GM12878 (cell line): ENCODE measurements around the gene AGK. TPM values are rescaled to one million over a fixed set of nuclear protein-coding genes. Genes with fewer than 3 reads are reported as not detected.

Experiments used
- ATAC-seq: fragments of 200-7000 bp; cut with Tn5 transposase; 3 replicates; pipeline ENCODE4 v1.9.1; 2020; ENCODE audit warnings: mild to moderate bottlenecking, moderate library complexity
- BruUV-seq: library from RNA; stranded (reverse); fragments of 400-500 nt; replicated peaks from 2 replicates; lab custom pipeline; 2021; lab: Mats Ljungman, UMichigan
- CTCF ChIA-PET: fragments of 300-600 bp; sonication (Branson Sonifier 250); formaldehyde crosslinking; extraction: SDS; loops from one replicate; lab custom pipeline; 2021; ENCODE audit warnings: inconsistent platforms; lab: Yijun Ruan, JAX
- POLR2A ChIA-PET: fragments of 350-600 bp; formaldehyde crosslinking; extraction: SDS; loops from one replicate; lab custom pipeline; 2021; ENCODE audit warnings: inconsistent platforms; lab: Charles Lee
- RAD21 ChIA-PET: fragments of 300-600 bp; sonication (Branson Sonifier 250); formaldehyde crosslinking; loops from one replicate; lab custom pipeline; 2023; ENCODE audit warnings: antibody characterized with exemption; ENCODE audit not compliant: unreplicated experiment; lab: Charles Lee
- SMC1A ChIA-PET: fragments of 300-600 bp; sonication (Branson Sonifier 250); formaldehyde crosslinking; loops from one replicate; lab custom pipeline; 2023; ENCODE audit not compliant: unreplicated experiment, uncharacterized antibody; lab: Charles Lee
- DNase-seq: peaks from one replicate; pipeline ENCODE4 v3.0.0-alpha.2; 2011; ENCODE audit warnings: low read depth, low spot score
- FAIRE-seq: peaks from 3 replicates; lab custom pipeline; 2011; peaks lifted over from hg19 to GRCh38; lab: Jason Lieb, UNC
- H2AFZ ChIP-seq: 2 replicates; pipeline ENCODE4 v1.6.0; 2011; ENCODE audit warnings: low read depth, low read length, control low read depth; ENCODE audit not compliant: control insufficient read depth
- H3K27ac ChIP-seq: 2 replicates; pipeline ENCODE4 v1.5.1; 2011; ENCODE audit warnings: control low read depth; ENCODE audit not compliant: control insufficient read depth, insufficient read depth
- H3K27me3 ChIP-seq, 2 experiments: replicated peaks in 1 of 2; 2 replicates each; pipeline versions ENCODE4 v1.6.0 to v1.6.1; 2011; ENCODE audit warnings: low read length in 1 of 2; ENCODE audit not compliant: control insufficient read depth in 2 of 2, insufficient read depth in 2 of 2
- H3K36me3 ChIP-seq, 2 experiments: 2 replicates each; pipeline ENCODE4 v1.5.1; 2011; ENCODE audit warnings: low read length in 1 of 2; ENCODE audit not compliant: control insufficient read depth in 2 of 2, insufficient read depth in 2 of 2
- H3K4me1 ChIP-seq: 2 replicates; pipeline ENCODE4 v1.6.1; 2011; ENCODE audit warnings: mild to moderate bottlenecking, low read length, moderate library complexity, mixed read lengths; ENCODE audit not compliant: control insufficient read depth, insufficient read depth
- H3K4me2 ChIP-seq: 2 replicates; pipeline ENCODE4 v1.6.0; 2011; ENCODE audit warnings: control low read depth; ENCODE audit not compliant: control insufficient read depth, insufficient read depth
- H3K4me3 ChIP-seq: fragments of 200-600 bp; sonication (generic); 2 replicates; pipeline ENCODE4 v1.5.1; 2016
- H3K79me2 ChIP-seq: 2 replicates; pipeline ENCODE4 v1.6.0; 2011; ENCODE audit warnings: low read length; ENCODE audit not compliant: control insufficient read depth, insufficient read depth
- H3K9ac ChIP-seq: 2 replicates; pipeline ENCODE4 v1.8.0; 2011; ENCODE audit warnings: low read length, control low read depth, mixed read lengths; ENCODE audit not compliant: control insufficient read depth, insufficient read depth
- H3K9me3 ChIP-seq: replicated peaks from 3 replicates; pipeline ENCODE4 v1.5.1; 2011; ENCODE audit warnings: mild to moderate bottlenecking, low read length; ENCODE audit not compliant: control insufficient read depth, insufficient read depth
- H4K20me1 ChIP-seq: 2 replicates; pipeline ENCODE4 v1.6.0; 2011; ENCODE audit not compliant: control insufficient read depth, insufficient read depth
- BACH1 ChIP-seq: fragments of 450-650 bp; IDR thresholded peaks from 2 replicates; pipeline ENCODE4 v1.6.1; 2017; ENCODE audit warnings: mild to moderate bottlenecking, borderline replicate concordance
- BHLHE40 ChIP-seq, 2 experiments: fragments of 450-650 bp in 1 of 2; IDR thresholded peaks; 2 replicates each; pipeline ENCODE4 v1.6.1; 2011 to 2017; ENCODE audit warnings: low read depth in 2 of 2, borderline replicate concordance in 1 of 2, improper control_type of control experiment in 1 of 2, low read length in 1 of 2, mild to moderate bottlenecking in 1 of 2
- GABPA ChIP-seq: IDR thresholded peaks from 2 replicates; pipeline ENCODE4 v1.6.1; 2014; ENCODE audit warnings: antibody characterized with exemption, low read depth, mild to moderate bottlenecking, inconsistent platforms
- MEF2A ChIP-seq: IDR thresholded peaks from 2 replicates; pipeline ENCODE4 v1.6.1; 2011; ENCODE audit warnings: low read depth, mild to moderate bottlenecking, low read length, moderate library complexity; ENCODE audit not compliant: insufficient read depth
- RAD51 ChIP-seq: fragments of 450-650 bp; IDR thresholded peaks from 2 replicates; pipeline ENCODE4 v1.6.1; 2016; ENCODE audit warnings: moderate library complexity, mild to moderate bottlenecking, inconsistent platforms
- RB1 ChIP-seq: fragments of 450-650 bp; formaldehyde crosslinking; IDR thresholded peaks from 2 replicates; pipeline ENCODE4 v1.6.1; 2017; ENCODE audit warnings: mild to moderate bottlenecking, borderline replicate concordance
- SMC3 ChIP-seq: IDR thresholded peaks from 2 replicates; pipeline ENCODE4 v1.6.1; 2011; ENCODE audit warnings: low read length, improper control_type of control experiment, borderline replicate concordance
- SPI1 ChIP-seq: IDR thresholded peaks from 2 replicates; pipeline ENCODE4 v1.6.1; 2011; ENCODE audit warnings: low read depth, mild to moderate bottlenecking, low read length, moderate library complexity, borderline replicate concordance; ENCODE audit not compliant: insufficient read depth
- ZNF24 ChIP-seq: fragments of 450-650 bp; IDR thresholded peaks from 2 replicates; pipeline ENCODE4 v1.6.1; 2017; ENCODE audit warnings: antibody characterized with exemption, mild to moderate bottlenecking
- ZNF622 ChIP-seq: fragments of 450-650 bp; IDR thresholded peaks from 2 replicates; pipeline ENCODE4 v1.6.1; 2017; ENCODE audit warnings: mild to moderate bottlenecking, inconsistent platforms
- WGBS: methylation state at CpG from one replicate; pipeline ENCODE4 v1.1.6; 2016; ENCODE audit warnings: low lambda C conversion rate; ENCODE audit not compliant: insufficient replicate concordance, insufficient coverage; ENCODE audit errors: missing lambda C conversion rate; 5-methylcytosine and 5-hydroxymethylcytosine counted together
- in situ Hi-C: fragments of 300-500 bp; cut with MboI; formaldehyde crosslinking; loops from 9 replicates; pipeline ENCODE4 v1.14.3; 2018; ENCODE audit warnings: mixed read lengths
- intact Hi-C: fragments of 100-400 bp; cut with micrococcal nuclease; formaldehyde crosslinking; loops from one replicate; pipeline ENCODE4 v1.14.2; 2022; ENCODE audit not compliant: unreplicated experiment
- polyA plus RNA-seq, 11 experiments: library from polyadenylated mRNA; depleted of rRNA in 4 of 11; unstranded in 6 of 11; stranded (reverse) in 5 of 11; fragments of >200 nt; fragmentation: Nextera tagmentation in 4 of 11; fragmentation: Illumina TruSeq in 1 of 11; extraction: Ambion mirVana in 4 of 11; extraction: Trizol in 1 of 11; gene quantifications; 1 replicate in 1 of 11; 2 replicates in 10 of 11; pipeline versions ENCODE4 v1.2.1 to v1.2.3, GENCODE V29; 2011 to 2016; ENCODE audit warnings: inconsistent platforms in 2 of 11, missing spikeins in 2 of 11, low read depth in 1 of 11
- total RNA-seq, 4 experiments: library from RNA; depleted of rRNA in 3 of 4; stranded (reverse); fragments of >200 nt in 3 of 4; fragmentation: Illumina TruSeq in 1 of 4; extraction: Trizol in 1 of 4; gene quantifications; 2 replicates each; pipeline versions ENCODE4 v1.2.1 to v1.2.3, GENCODE V29; 2013 to 2021
- TF ChIP-seq, protein P1 (sequence below): fragments of 450-650 bp; IDR thresholded peaks from 2 replicates; pipeline ENCODE4 v1.6.1; 2017; ENCODE audit warnings: mild to moderate bottlenecking, low read depth, inconsistent platforms; ENCODE audit not compliant: poor library complexity, severe bottlenecking
- TF ChIP-seq, protein P2 (sequence below): fragments of 450-650 bp; IDR thresholded peaks from 2 replicates; pipeline ENCODE4 v1.6.1; 2017; ENCODE audit warnings: mild to moderate bottlenecking
- TF ChIP-seq, protein P3 (sequence below): IDR thresholded peaks from 2 replicates; pipeline ENCODE4 v1.6.1; 2012; ENCODE audit warnings: low read depth, low read length, improper control_type of control experiment

AGK gene
- total and polyA plus RNA-seq, 10 of the 15 experiments (the other 5 are each of a cell fraction or from before 2014, with no cell fraction given): 32.5 to 85.6 (median 47.8) TPM

DNA sequence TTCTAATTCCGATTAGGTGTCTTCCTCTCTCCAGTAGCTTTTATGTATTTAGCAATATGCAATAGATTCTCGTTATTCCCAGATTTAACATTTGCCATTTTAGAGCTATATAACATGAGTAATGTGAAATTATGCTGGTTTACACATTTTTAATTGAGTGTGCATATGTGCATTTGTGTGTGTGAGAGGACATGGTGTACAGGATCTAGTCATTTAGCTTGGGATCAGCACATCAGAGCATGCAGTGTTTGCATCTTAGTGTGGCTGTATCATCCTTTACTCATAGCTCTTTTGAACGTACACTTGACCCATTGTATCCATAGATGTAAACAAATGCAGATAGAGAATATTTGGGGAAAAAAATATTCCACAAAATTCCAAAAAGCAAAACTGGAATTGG is 84.8 kb downstream of the AGK start:
- no peak overlapping the region for H2AFZ ChIP-seq
- ChIA-PET SMC1A (interaction anchor here (1.1 to 2.2 kb wide), 2 partner anchors 9 to 13 kb away, joined by 4 to 13 read pairs; no protein-coding TSS in a partner anchor), POLR2A (no interaction called here), CTCF (interaction anchor here (1.5 to 2.5 kb wide), 2 partner anchors 13 to 18 kb away, joined by 6 to 12 read pairs; no protein-coding TSS in a partner anchor), RAD21 (no interaction called here)
- BruUV-seq: no TSS peak
- no peak for DNase-seq
- no peak overlapping the region for H3K4me2 ChIP-seq
- H4K20me1 ChIP-seq: no peaks in the 10 kb centered on the region
- no peak overlapping the region for H3K4me3 ChIP-seq
- H3K9me3 ChIP-seq: no peaks in the 10 kb centered on the region
- no peak overlapping the region for H3K27ac ChIP-seq
- no peaks in the 10 kb centered on the region for H3K79me2 ChIP-seq
- H3K4me1 ChIP-seq: no peaks in the 10 kb centered on the region
- WGBS: 95% methylated on average over 3 of the region's 3 CpGs
- peaks cover 1 to 3% of the 10 kb centered on the region in 2 experiments; a peak in 3 of 4 replicates for H3K36me3 ChIP-seq
- intact Hi-C loops (no loop called here), in situ Hi-C loops (no loop called here)
- H3K9ac ChIP-seq: no peak overlapping the region
- TF ChIP-seq RAD51 (no peak), RB1 (no peak), BHLHE40 (IDR thresholded peaks at IDR 0.05; ENCODE audit: borderline replicate concordance in 1 of 2, low read depth in 2 of 2, low read length in 1 of 2) (no peak), ZNF622 (no peak), MEF2A (no peak), SMC3 (no peak), SPI1 (no peak), ZNF24 (no peak), GABPA (no peak), BACH1 (no peak)
- TF ChIP-seq, protein P1, sequence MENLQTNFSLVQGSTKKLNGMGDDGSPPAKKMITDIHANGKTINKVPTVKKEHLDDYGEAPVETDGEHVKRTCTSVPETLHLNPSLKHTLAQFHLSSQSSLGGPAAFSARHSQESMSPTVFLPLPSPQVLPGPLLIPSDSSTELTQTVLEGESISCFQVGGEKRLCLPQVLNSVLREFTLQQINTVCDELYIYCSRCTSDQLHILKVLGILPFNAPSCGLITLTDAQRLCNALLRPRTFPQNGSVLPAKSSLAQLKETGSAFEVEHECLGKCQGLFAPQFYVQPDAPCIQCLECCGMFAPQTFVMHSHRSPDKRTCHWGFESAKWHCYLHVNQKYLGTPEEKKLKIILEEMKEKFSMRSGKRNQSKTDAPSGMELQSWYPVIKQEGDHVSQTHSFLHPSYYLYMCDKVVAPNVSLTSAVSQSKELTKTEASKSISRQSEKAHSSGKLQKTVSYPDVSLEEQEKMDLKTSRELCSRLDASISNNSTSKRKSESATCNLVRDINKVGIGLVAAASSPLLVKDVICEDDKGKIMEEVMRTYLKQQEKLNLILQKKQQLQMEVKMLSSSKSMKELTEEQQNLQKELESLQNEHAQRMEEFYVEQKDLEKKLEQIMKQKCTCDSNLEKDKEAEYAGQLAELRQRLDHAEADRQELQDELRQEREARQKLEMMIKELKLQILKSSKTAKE: no peak
- TF ChIP-seq, protein P2, sequence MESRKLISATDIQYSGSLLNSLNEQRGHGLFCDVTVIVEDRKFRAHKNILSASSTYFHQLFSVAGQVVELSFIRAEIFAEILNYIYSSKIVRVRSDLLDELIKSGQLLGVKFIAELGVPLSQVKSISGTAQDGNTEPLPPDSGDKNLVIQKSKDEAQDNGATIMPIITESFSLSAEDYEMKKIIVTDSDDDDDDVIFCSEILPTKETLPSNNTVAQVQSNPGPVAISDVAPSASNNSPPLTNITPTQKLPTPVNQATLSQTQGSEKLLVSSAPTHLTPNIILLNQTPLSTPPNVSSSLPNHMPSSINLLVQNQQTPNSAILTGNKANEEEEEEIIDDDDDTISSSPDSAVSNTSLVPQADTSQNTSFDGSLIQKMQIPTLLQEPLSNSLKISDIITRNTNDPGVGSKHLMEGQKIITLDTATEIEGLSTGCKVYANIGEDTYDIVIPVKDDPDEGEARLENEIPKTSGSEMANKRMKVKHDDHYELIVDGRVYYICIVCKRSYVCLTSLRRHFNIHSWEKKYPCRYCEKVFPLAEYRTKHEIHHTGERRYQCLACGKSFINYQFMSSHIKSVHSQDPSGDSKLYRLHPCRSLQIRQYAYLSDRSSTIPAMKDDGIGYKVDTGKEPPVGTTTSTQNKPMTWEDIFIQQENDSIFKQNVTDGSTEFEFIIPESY: no peak
- TF ChIP-seq, protein P3, sequence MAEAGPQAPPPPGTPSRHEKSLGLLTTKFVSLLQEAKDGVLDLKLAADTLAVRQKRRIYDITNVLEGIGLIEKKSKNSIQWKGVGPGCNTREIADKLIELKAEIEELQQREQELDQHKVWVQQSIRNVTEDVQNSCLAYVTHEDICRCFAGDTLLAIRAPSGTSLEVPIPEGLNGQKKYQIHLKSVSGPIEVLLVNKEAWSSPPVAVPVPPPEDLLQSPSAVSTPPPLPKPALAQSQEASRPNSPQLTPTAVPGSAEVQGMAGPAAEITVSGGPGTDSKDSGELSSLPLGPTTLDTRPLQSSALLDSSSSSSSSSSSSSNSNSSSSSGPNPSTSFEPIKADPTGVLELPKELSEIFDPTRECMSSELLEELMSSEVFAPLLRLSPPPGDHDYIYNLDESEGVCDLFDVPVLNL: no peak
- H3K27me3 ChIP-seq: no peaks in the 10 kb centered on the region
- FAIRE-seq: no peak
- no peak for ATAC-seq
